Measurements from ENCODE around the gene BRIP1.
"Not testable (repeated sequence)": the region's sequence is repeated elsewhere in the genome, so short reads cannot be mapped to it uniquely, and the experiment has no call there.

Gene BRIP1

GRCh38 chr17:61738249-61738648, 125.1 kb downstream of the BRIP1 start:
- Histone ChIP-seq H3K36me3 (ENCODE audit: insufficient read depth, low read length) (peaks cover 4% of the 10 kb centered on the region; the same call in 1 of the 2 replicates), H3K9ac (ENCODE audit: low read depth, low read length) (no peak overlapping the region), H3K4me1 (ENCODE audit: insufficient read depth, low read length) (no peaks in the 10 kb centered on the region), H3K9me3 (ENCODE audit: control insufficient read depth, insufficient read depth, low read length) (no peaks in the 10 kb centered on the region)

GRCh38 chr17:61737820-61738219, 125.5 kb downstream of the BRIP1 start:
- Histone ChIP-seq H3K4me1 (ENCODE audit: insufficient read depth, low read length) (no peaks in the 10 kb centered on the region), H3K9me3 (ENCODE audit: control insufficient read depth, insufficient read depth, low read length) (no peaks in the 10 kb centered on the region), H3K36me3 (ENCODE audit: insufficient read depth, low read length) (peaks cover 2% of the 10 kb centered on the region; the same call in 1 of the 2 replicates), H3K9ac (ENCODE audit: low read depth, low read length) (no peak overlapping the region)

GRCh38 chr17:61736438-61736837, 126.9 kb downstream of the BRIP1 start:
- H3K9me3 ChIP-seq (ENCODE audit: control insufficient read depth, insufficient read depth, low read length), result no peaks in the 10 kb centered on the region
- no peaks in the 10 kb centered on the region; the same call in 1 of the 2 replicates for H3K36me3 ChIP-seq (ENCODE audit: insufficient read depth, low read length)
- H3K9ac ChIP-seq (ENCODE audit: low read depth, low read length), result no peak overlapping the region
- H3K4me1 ChIP-seq (ENCODE audit: insufficient read depth, low read length), result no peaks in the 10 kb centered on the region

DNA sequence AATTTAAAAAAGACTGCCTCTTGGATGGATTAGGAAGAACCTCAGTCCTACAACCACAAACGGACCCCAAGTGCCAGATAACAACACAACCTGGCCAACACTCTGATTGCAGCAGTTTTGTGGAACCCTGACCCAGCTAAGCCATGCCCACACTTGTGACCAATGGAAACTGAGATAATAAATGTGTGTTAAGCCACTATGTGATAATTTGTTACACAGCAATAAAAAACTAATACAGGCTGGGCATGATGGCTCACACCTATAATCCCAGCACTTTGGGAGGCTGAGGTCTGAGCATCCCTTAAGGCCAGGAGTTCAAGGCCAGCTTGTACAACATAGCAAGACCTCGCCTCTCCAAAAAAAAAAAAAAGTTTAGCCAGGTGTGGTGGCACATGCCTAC, 127.5 kb downstream of the BRIP1 start:
- H3K36me3 ChIP-seq (ENCODE audit: insufficient read depth, low read length), result no peaks in the 10 kb centered on the region; the same call in 1 of the 2 replicates

GRCh38 chr17:61734466-61734865, 128.9 kb downstream of the BRIP1 start:
- no peaks in the 10 kb centered on the region for H3K9me3 ChIP-seq (ENCODE audit: control insufficient read depth, insufficient read depth, low read length)
- no peaks in the 10 kb centered on the region for H3K4me1 ChIP-seq (ENCODE audit: insufficient read depth, low read length)
- H3K36me3 ChIP-seq (ENCODE audit: insufficient read depth, low read length), result no peaks in the 10 kb centered on the region; the same call in 1 of the 2 replicates
- no peak overlapping the region for H3K9ac ChIP-seq (ENCODE audit: low read depth, low read length)

More for the DNA sequence above, 127.5 kb downstream of the BRIP1 start:
- no peak overlapping the region for H3K9ac ChIP-seq (ENCODE audit: low read depth, low read length)
- no peaks in the 10 kb centered on the region for H3K4me1 ChIP-seq (ENCODE audit: insufficient read depth, low read length)
- no peaks in the 10 kb centered on the region for H3K9me3 ChIP-seq (ENCODE audit: control insufficient read depth, insufficient read depth, low read length)

GRCh38 chr17:61734012-61734411, 129.3 kb downstream of the BRIP1 start:
- Histone ChIP-seq H3K9me3 (ENCODE audit: control insufficient read depth, insufficient read depth, low read length) (no peaks in the 10 kb centered on the region), H3K9ac (ENCODE audit: low read depth, low read length) (no peak overlapping the region), H3K4me1 (ENCODE audit: insufficient read depth, low read length) (no peaks in the 10 kb centered on the region), H3K36me3 (ENCODE audit: insufficient read depth, low read length) (no peaks in the 10 kb centered on the region)

- H3K9ac ChIP-seq (ENCODE audit: low read depth, low read length), result no peak overlapping the region
- H3K4me1 ChIP-seq (ENCODE audit: insufficient read depth, low read length), result no peaks in the 10 kb centered on the region
Observed at GRCh38 chr17:61733021-61733420, 130.3 kb downstream of the BRIP1 start.

DNA sequence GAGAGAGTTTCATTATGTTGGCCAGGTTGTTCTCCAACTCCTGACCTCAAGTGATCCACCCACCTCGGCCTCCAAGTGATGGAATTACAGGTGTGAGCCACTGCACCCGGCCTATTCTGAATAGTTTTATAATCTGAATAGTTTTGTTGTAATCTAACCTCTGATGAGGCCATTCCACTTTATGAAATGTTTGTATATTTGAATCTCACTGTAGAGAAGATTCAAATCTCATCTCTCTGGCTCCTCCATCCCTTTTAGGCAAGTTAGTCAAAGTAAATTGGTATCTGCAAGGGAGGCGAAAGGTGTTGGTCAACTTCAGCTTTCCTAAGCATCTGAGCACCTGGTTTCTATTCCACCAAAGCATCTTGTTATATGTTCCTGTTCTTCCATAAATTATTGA, 131.2 kb downstream of the BRIP1 start:
- Histone ChIP-seq H3K9me3 (ENCODE audit: control insufficient read depth, insufficient read depth, low read length) (no peaks in the 10 kb centered on the region), H3K4me1 (ENCODE audit: insufficient read depth, low read length) (no peaks in the 10 kb centered on the region), H3K9ac (ENCODE audit: low read depth, low read length) (no peak overlapping the region), H3K36me3 (ENCODE audit: insufficient read depth, low read length) (no peaks in the 10 kb centered on the region)

More at GRCh38 chr17:61733021-61733420, 130.3 kb downstream of the BRIP1 start:
- H3K9me3 ChIP-seq (ENCODE audit: control insufficient read depth, insufficient read depth, low read length), result no peaks in the 10 kb centered on the region
- H3K36me3 ChIP-seq (ENCODE audit: insufficient read depth, low read length), result no peaks in the 10 kb centered on the region

DNA sequence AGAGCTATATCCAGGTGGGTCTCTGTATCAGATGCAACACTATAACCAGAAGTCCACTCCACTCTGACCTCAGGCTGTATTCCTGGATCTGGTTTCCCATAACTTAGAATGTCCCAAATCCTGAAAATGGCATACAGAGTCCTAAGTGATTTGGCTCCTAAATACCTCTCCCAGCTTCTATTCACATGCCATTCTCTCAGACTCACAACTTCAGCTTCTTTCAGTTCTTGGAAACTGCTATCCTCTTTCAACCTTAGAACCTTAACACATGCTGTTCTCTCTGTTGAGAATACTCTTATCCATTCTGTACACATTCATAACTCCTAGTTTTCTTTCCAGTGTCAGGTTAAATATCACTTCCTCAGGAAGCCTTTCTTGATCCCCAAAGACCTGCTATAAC, 132.0 kb downstream of the BRIP1 start:
- H3K9ac ChIP-seq (ENCODE audit: low read depth, low read length), result no peak overlapping the region
- no peaks in the 10 kb centered on the region for H3K4me1 ChIP-seq (ENCODE audit: insufficient read depth, low read length)
- no peaks in the 10 kb centered on the region for H3K9me3 ChIP-seq (ENCODE audit: control insufficient read depth, insufficient read depth, low read length)
- no peaks in the 10 kb centered on the region for H3K36me3 ChIP-seq (ENCODE audit: insufficient read depth, low read length)

- Histone ChIP-seq H3K36me3 (ENCODE audit: insufficient read depth, low read length) (no peaks in the 10 kb centered on the region), H3K9me3 (ENCODE audit: control insufficient read depth, insufficient read depth, low read length) (no peaks in the 10 kb centered on the region), H3K9ac (ENCODE audit: low read depth, low read length) (no peak overlapping the region), H3K4me1 (ENCODE audit: insufficient read depth, low read length) (no peaks in the 10 kb centered on the region)
Observed at GRCh38 chr17:61729690-61730268, 133.5 kb downstream of the BRIP1 start.

GRCh38 chr17:61728297-61728836, 135.0 kb downstream of the BRIP1 start:
- H3K36me3 ChIP-seq (ENCODE audit: insufficient read depth, low read length), result no peaks in the 10 kb centered on the region
- no peaks in the 10 kb centered on the region for H3K9me3 ChIP-seq (ENCODE audit: control insufficient read depth, insufficient read depth, low read length)

DNA sequence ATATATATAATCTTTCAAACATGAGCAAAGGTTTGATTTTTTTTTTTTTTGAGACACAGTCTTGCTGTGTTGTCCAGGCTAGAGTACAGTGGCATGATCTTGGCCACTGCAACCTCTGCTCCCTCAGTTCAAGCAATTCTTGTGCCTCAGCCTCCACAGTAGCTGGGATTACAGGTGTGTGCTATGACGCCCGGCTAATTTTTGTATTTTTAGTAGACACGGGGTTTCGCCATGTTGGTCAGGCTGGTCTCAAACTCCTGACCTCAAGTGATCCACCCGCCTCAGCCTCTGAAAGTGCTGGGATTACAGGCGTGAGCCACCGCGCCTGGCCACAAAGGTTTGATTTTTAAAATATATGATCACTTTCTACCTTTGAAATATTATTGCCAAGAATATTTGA, 135.5 kb downstream of the BRIP1 start:
- not testable (repeated sequence) for H3K36me3 ChIP-seq (ENCODE audit: insufficient read depth, low read length); H3K9me3 ChIP-seq (ENCODE audit: control insufficient read depth, insufficient read depth, low read length); H3K9ac ChIP-seq (ENCODE audit: low read depth, low read length); H3K4me1 ChIP-seq (ENCODE audit: insufficient read depth, low read length)

More at GRCh38 chr17:61728297-61728836, 135.0 kb downstream of the BRIP1 start:
- Histone ChIP-seq H3K4me1 (ENCODE audit: insufficient read depth, low read length) (no peaks in the 10 kb centered on the region), H3K9ac (ENCODE audit: low read depth, low read length) (no peak overlapping the region)

DNA sequence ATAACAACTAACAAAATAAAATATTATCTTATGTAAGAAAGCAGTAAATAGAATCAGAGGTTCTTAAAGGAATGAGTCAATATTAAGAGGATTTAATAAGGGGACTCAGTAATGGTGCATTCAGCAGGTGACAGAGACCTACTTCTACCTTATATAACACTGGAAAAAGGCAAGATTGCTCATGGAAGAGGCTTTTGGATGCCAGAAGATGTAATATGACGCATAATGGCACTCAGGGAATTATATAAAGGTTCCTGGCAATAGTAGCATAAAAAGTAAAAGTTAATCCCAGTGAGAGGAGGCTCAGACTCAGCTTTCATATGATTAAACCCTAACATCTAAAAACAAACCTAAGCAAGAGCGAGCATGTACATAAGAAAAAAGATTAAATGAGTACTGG, 136.4 kb downstream of the BRIP1 start:
- no peak overlapping the region for H3K9ac ChIP-seq (ENCODE audit: low read depth, low read length)

GRCh38 chr17:61724777-61725176, 138.6 kb downstream of the BRIP1 start:
- Histone ChIP-seq H3K36me3 (ENCODE audit: insufficient read depth, low read length) (no peaks in the 10 kb centered on the region; the same call in 1 of the 2 replicates), H3K9ac (ENCODE audit: low read depth, low read length) (no peak overlapping the region), H3K9me3 (ENCODE audit: control insufficient read depth, insufficient read depth, low read length) (no peaks in the 10 kb centered on the region; the same call in 1 of the 2 replicates), H3K4me1 (ENCODE audit: insufficient read depth, low read length) (no peaks in the 10 kb centered on the region)

More for the DNA sequence above, 136.4 kb downstream of the BRIP1 start:
- Histone ChIP-seq H3K4me1 (ENCODE audit: insufficient read depth, low read length) (no peaks in the 10 kb centered on the region), H3K9me3 (ENCODE audit: control insufficient read depth, insufficient read depth, low read length) (no peaks in the 10 kb centered on the region; the same call in 1 of the 2 replicates), H3K36me3 (ENCODE audit: insufficient read depth, low read length) (no peaks in the 10 kb centered on the region)

DNA sequence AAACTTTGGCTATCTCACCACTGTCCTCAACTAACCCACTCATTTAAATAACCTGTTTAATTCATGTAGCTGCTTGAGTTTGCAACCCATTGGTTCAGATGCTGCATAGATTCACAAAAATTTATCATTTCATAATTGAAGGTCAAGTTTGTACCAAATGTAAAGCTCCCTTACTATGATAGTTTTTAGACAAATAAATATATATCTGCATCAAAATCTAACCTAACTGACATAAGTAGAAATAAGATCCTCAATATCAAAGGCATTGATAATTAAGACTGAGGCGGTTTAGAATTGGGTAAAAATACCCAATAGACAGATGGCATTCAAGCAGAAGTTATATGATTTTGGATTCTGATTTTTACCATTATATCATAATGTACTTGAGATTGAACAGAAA, 139.4 kb downstream of the BRIP1 start:
- no peaks in the 10 kb centered on the region; the same call in 1 of the 2 replicates for H3K36me3 ChIP-seq (ENCODE audit: insufficient read depth, low read length)
- H3K9ac ChIP-seq (ENCODE audit: low read depth, low read length), result no peak overlapping the region
- H3K4me1 ChIP-seq (ENCODE audit: insufficient read depth, low read length), result no peaks in the 10 kb centered on the region
- no peaks in the 10 kb centered on the region; the same call in 1 of the 2 replicates for H3K9me3 ChIP-seq (ENCODE audit: control insufficient read depth, insufficient read depth, low read length)

Data from ES-I3 (cell line).